Measurements from ENCODE around the gene CHRNA3. TPM values are rescaled to one million over a fixed set of nuclear protein-coding genes. Genes with fewer than 3 reads are reported as not detected.

The CHRNA3 gene
- total RNA-seq, 1 donor from 2014 or later: 0.40 TPM

GRCh38 chr15:78661001-78661400, 40.2 kb upstream of the CHRNA3 start:
- TF ChIP-seq CTCF (conservative IDR thresholded peaks at IDR 0.05; ENCODE audit: low read depth, low read length): no peak
- no peak for DNase-seq (ENCODE audit: low read depth)
- no peak overlapping the region for H3K4me3 ChIP-seq (ENCODE audit: low read depth, low read length)

- H3K4me3 ChIP-seq (ENCODE audit: low read depth, low read length): no peak overlapping the region
- no peak for DNase-seq (ENCODE audit: low read depth)
- TF ChIP-seq CTCF (conservative IDR thresholded peaks at IDR 0.05; ENCODE audit: low read depth, low read length): no peak
These were observed 39.8 kb upstream of the CHRNA3 start for GRCh38 chr15:78660584-78660983.

GRCh38 chr15:78658823-78659222, 38.0 kb upstream of the CHRNA3 start:
- DNase-seq (ENCODE audit: low read depth): no peak
- no peak overlapping the region for H3K4me3 ChIP-seq (ENCODE audit: low read depth, low read length)
- TF ChIP-seq CTCF (conservative IDR thresholded peaks at IDR 0.05; ENCODE audit: low read depth, low read length): no peak

GRCh38 chr15:78654272-78654671, 33.5 kb upstream of the CHRNA3 start:
- DNase-seq (ENCODE audit: low read depth): no peak
- TF ChIP-seq CTCF (conservative IDR thresholded peaks at IDR 0.05; ENCODE audit: low read depth, low read length): no peak
- H3K4me3 ChIP-seq (ENCODE audit: low read depth, low read length): no peak overlapping the region

- DNase-seq (ENCODE audit: low read depth): no peak
- H3K4me3 ChIP-seq (ENCODE audit: low read depth, low read length): no peak overlapping the region
- TF ChIP-seq CTCF (conservative IDR thresholded peaks at IDR 0.05; ENCODE audit: low read depth, low read length): no peak
These were observed 31.3 kb upstream of the CHRNA3 start for GRCh38 chr15:78651930-78652615.

GRCh38 chr15:78651007-78651406, 30.2 kb upstream of the CHRNA3 start:
- no peak for DNase-seq (ENCODE audit: low read depth)
- TF ChIP-seq CTCF (conservative IDR thresholded peaks at IDR 0.05; ENCODE audit: low read depth, low read length): no peak
- no peak overlapping the region for H3K4me3 ChIP-seq (ENCODE audit: low read depth, low read length)

GRCh38 chr15:78650022-78650421, 29.2 kb upstream of the CHRNA3 start:
- DNase-seq (ENCODE audit: low read depth): no peak
- no peak for TF ChIP-seq CTCF (conservative IDR thresholded peaks at IDR 0.05; ENCODE audit: low read depth, low read length)
- H3K4me3 ChIP-seq (ENCODE audit: low read depth, low read length): no peak overlapping the region

All from epithelial cell of proximal tubule (primary cell).